ENCODE data around the gene MOB2.

DNA sequence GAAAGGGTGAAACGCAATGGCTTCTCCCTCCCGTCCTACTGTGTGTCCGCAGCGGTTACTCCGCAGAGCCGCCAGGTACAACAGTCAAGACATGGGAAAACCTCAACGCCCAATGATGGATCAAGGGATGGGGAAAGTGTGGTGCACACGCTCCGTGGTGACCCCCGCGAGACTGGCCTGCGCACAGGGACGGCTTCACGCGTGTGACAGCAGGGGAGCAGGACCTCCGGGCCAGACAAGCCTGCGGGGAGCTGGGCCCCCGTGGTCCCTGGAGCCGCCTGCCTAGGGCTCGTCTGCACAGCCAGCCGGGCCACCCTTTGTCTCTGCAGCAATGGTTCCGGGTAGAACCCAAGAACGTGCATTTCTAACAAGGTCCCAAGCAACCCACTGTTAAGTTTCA lies 31.7 kb upstream of the MOB2 start:
- no peak for TF ChIP-seq HDGF (IDR thresholded peaks at IDR 0.05; ENCODE audit: borderline replicate concordance)
- TF ChIP-seq BHLHE40 (IDR thresholded peaks at IDR 0.05; ENCODE audit: borderline replicate concordance), result no peak
- TF ChIP-seq ARNT (IDR thresholded peaks at IDR 0.05), result no peak
- no peak for TF ChIP-seq LEF1 (IDR thresholded peaks at IDR 0.05; ENCODE audit: borderline replicate concordance)

Data from HEK293T (cell line).